Trophoblast cell (in vitro differentiated cells and primary cell): ENCODE data around the gene ZP1.

Experiments
- DNase-seq, 2 donors: peaks; one replicate each; pipeline ENCODE4 v3.0.0-alpha.2; 2016
- H2AFZ ChIP-seq: 2 replicates; pipeline ENCODE4 v1.6.1; 2013; ENCODE audit warnings: low read length, moderate library complexity, mild to moderate bottlenecking; ENCODE audit not compliant: insufficient read depth, poor library complexity
- H2AK5ac ChIP-seq: 2 replicates; pipeline ENCODE4 v1.6.1; 2013; ENCODE audit warnings: mild to moderate bottlenecking, low read length
- H2BK120ac ChIP-seq: 2 replicates; pipeline ENCODE4 v1.6.1; 2013; ENCODE audit warnings: low read length, mild to moderate bottlenecking, moderate library complexity; ENCODE audit not compliant: insufficient read depth, poor library complexity
- H2BK12ac ChIP-seq: 2 replicates; pipeline ENCODE4 v1.6.1; 2013; ENCODE audit warnings: mild to moderate bottlenecking, low read length, moderate library complexity
- H2BK5ac ChIP-seq: 2 replicates; pipeline ENCODE4 v1.6.1; 2013; ENCODE audit warnings: low read length, low read depth, moderate library complexity, mild to moderate bottlenecking; ENCODE audit not compliant: poor library complexity
- H3K14ac ChIP-seq: 2 replicates; pipeline ENCODE4 v1.6.1; 2013; ENCODE audit warnings: mild to moderate bottlenecking, low read length
- H3K18ac ChIP-seq: 2 replicates; pipeline ENCODE4 v1.6.1; 2013; ENCODE audit warnings: mild to moderate bottlenecking, low read length
- H3K23ac ChIP-seq: 2 replicates; pipeline ENCODE4 v1.6.1; 2013; ENCODE audit warnings: low read length
- H3K27ac ChIP-seq: 2 replicates; pipeline ENCODE4 v1.5.1; 2013; ENCODE audit warnings: low read depth, mild to moderate bottlenecking, inconsistent platforms, low read length, moderate library complexity
- H3K27me3 ChIP-seq: 2 replicates; pipeline ENCODE4 v1.6.1; 2013; ENCODE audit warnings: inconsistent platforms, mild to moderate bottlenecking, low read length, moderate library complexity; ENCODE audit not compliant: insufficient read depth
- H3K36me3 ChIP-seq, 2 experiments: 1 replicate in 1 of 2; 2 replicates in 1 of 2; pipeline ENCODE4 v1.6.1; 2013; ENCODE audit warnings: low read length in 2 of 2, mild to moderate bottlenecking in 2 of 2, moderate library complexity in 1 of 2; ENCODE audit not compliant: insufficient read depth in 2 of 2, control insufficient read depth in 1 of 2
- H3K4ac ChIP-seq: 2 replicates; pipeline ENCODE4 v1.6.1; 2013; ENCODE audit warnings: low read depth, mild to moderate bottlenecking, low read length, moderate library complexity
- H3K4me1 ChIP-seq, 2 experiments: 1 replicate in 1 of 2; 2 replicates in 1 of 2; pipeline ENCODE4 v1.6.1; 2013; ENCODE audit warnings: low read length in 2 of 2, mild to moderate bottlenecking in 2 of 2, moderate library complexity in 1 of 2; ENCODE audit not compliant: insufficient read depth in 2 of 2, control insufficient read depth in 1 of 2
- H3K4me2 ChIP-seq: 2 replicates; pipeline ENCODE4 v1.6.1; 2013; ENCODE audit warnings: inconsistent platforms, mild to moderate bottlenecking, low read length, moderate library complexity
- H3K4me3 ChIP-seq: 2 replicates; pipeline ENCODE4 v1.5.1; 2013; ENCODE audit warnings: mild to moderate bottlenecking, low read depth, low read length, inconsistent platforms
- H3K79me1 ChIP-seq: one replicate; pipeline ENCODE4 v1.6.1; 2013; ENCODE audit warnings: low read length
- H3K79me2 ChIP-seq: 2 replicates; pipeline ENCODE4 v1.6.1; 2013; ENCODE audit warnings: low read length, mild to moderate bottlenecking; ENCODE audit not compliant: control insufficient read depth, insufficient read depth, poor library complexity
- H3K9ac ChIP-seq: 2 replicates; pipeline ENCODE4 v1.6.1; 2013; ENCODE audit warnings: mild to moderate bottlenecking, low read length
- H3K9me3 ChIP-seq: 2 replicates; pipeline ENCODE4 v1.6.1; 2013; ENCODE audit warnings: low read depth, mild to moderate bottlenecking, control low read depth, inconsistent platforms, low read length; ENCODE audit not compliant: insufficient read depth
- H4K12ac ChIP-seq: 2 replicates; pipeline ENCODE4 v1.6.1; 2013; ENCODE audit warnings: low read depth, mild to moderate bottlenecking, low read length, moderate library complexity
- H4K8ac ChIP-seq: 2 replicates; pipeline ENCODE4 v1.6.1; 2013; ENCODE audit warnings: low read depth, mild to moderate bottlenecking, low read length, moderate library complexity
- H4K91ac ChIP-seq: one replicate; pipeline ENCODE4 v1.6.1; 2013; ENCODE audit warnings: low read depth, mild to moderate bottlenecking, low read length, moderate library complexity
- WGBS: extraction: QIAGEN DNeasy Blood & Tissue Kit; methylation state at CpG from one replicate; pipeline ENCODE4 v1.1.7; 2013; ENCODE audit warnings: missing lambda C conversion rate; ENCODE audit not compliant: insufficient read length, insufficient coverage; ENCODE audit errors: extremely low coverage; 5-methylcytosine and 5-hydroxymethylcytosine counted together

ZP1 gene

DNA sequence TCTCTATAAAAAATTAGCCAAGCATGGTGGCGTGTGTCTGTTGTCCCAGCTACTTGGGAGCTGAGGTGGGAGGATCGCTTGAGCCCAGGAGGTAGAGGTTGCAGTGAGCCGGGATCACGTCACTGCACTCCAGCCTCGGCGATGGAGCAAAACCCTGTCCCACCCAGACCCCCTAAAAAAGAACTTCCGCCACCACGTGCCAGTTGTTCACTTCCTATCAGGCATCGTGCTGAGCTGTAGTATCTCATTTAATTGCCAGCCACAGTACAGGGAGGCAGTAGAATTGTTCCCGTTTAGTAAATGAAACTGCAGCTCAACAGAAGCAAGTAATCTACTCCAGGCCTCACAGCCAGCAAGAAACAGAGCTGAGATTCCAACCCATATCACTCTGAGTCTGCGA is 53.9 kb downstream of the ZP1 start:
- Histone ChIP-seq H2BK5ac (no peak overlapping the region), H3K23ac (no peak overlapping the region), H4K8ac (no peak overlapping the region), H2BK120ac (no peak overlapping the region), H3K79me2 (peaks cover 10% of the 10 kb centered on the region), H3K14ac (no peak overlapping the region), H4K91ac (no peak overlapping the region), H3K9ac (no peak overlapping the region), H3K4me2 (no peak overlapping the region), H3K9me3 (no peaks in the 10 kb centered on the region), H3K79me1 (peaks cover 10% of the 10 kb centered on the region), H3K4ac (no peak overlapping the region), H2AFZ (no peak overlapping the region), H3K27ac (no peak overlapping the region), H2AK5ac (no peak overlapping the region), H3K27me3 (no peaks in the 10 kb centered on the region), H3K4me3 (no peak overlapping the region), H3K4me1 (peaks cover 14 to 23% of the 10 kb centered on the region in 2 experiments), H4K12ac (no peak overlapping the region), H2BK12ac (no peak overlapping the region), H3K36me3 (peaks cover 29 to 37% of the 10 kb centered on the region in 2 experiments), H3K18ac (no peak overlapping the region)
- DNase-seq = no peak
- WGBS = no CpG with 5 or more reads among the region's 11 CpGs

- H3K79me2 ChIP-seq = peaks cover 10% of the 10 kb centered on the region
- no peaks in the 10 kb centered on the region for H3K27me3 ChIP-seq
- no peak overlapping the region for H2AK5ac ChIP-seq
- H2BK5ac ChIP-seq = no peak overlapping the region
- H4K12ac ChIP-seq = no peak overlapping the region
- peaks cover 14 to 23% of the 10 kb centered on the region in 2 experiments for H3K4me1 ChIP-seq
- no peak overlapping the region for H4K91ac ChIP-seq
- no peak overlapping the region for H3K18ac ChIP-seq
- H3K4me3 ChIP-seq = no peak overlapping the region
- H2AFZ ChIP-seq = no peak overlapping the region
- no peak overlapping the region for H2BK120ac ChIP-seq
- DNase-seq = no peak
- H3K9ac ChIP-seq = no peak overlapping the region
- H3K9me3 ChIP-seq = no peaks in the 10 kb centered on the region
- peaks cover 10% of the 10 kb centered on the region for H3K79me1 ChIP-seq
- H2BK12ac ChIP-seq = no peak overlapping the region
- no peak overlapping the region for H3K14ac ChIP-seq
- H3K36me3 ChIP-seq = peaks cover 33 to 42% of the 10 kb centered on the region in 2 experiments
- no peak overlapping the region for H3K4ac ChIP-seq
- H3K27ac ChIP-seq = no peak overlapping the region
- H4K8ac ChIP-seq = no peak overlapping the region
- no CpG with 5 or more reads among the region's 23 CpGs for WGBS
- H3K4me2 ChIP-seq = no peak overlapping the region
- H3K23ac ChIP-seq = no peak overlapping the region
Measured at GRCh38 chr11:60921777-60922335, 54.5 kb downstream of the ZP1 start.

DNA sequence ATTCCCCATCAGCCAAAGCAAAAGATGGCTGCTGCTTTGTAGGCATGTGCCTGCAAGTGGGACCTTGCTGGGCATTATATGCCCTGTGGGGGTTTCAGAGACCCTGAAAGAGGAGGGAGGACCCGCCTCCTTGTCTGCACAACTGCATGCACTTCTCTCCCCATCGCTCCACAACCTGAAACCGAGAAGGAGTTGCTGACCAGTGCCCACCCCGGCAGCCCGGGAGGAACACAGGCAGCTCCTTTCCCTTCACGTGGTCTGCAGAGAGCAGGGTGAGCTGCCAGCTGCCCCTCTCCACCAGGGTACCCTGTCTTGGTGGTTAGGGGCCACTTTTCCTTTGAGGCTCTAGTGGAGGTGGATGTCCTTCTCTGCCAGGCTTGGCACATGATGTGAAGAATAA is 55.6 kb downstream of the ZP1 start:
- Histone ChIP-seq H3K79me1 (peaks cover 10% of the 10 kb centered on the region), H3K18ac (no peak overlapping the region), H3K4me1 (peaks cover 14 to 23% of the 10 kb centered on the region in 2 experiments), H4K91ac (no peak overlapping the region), H2BK12ac (no peak overlapping the region), H4K8ac (no peak overlapping the region), H3K4me2 (no peak overlapping the region), H2AFZ (no peak overlapping the region), H3K9me3 (no peaks in the 10 kb centered on the region), H3K4me3 (no peak overlapping the region), H3K27ac (no peak overlapping the region), H3K9ac (no peak overlapping the region), H3K4ac (no peak overlapping the region), H3K23ac (no peak overlapping the region), H2BK120ac (no peak overlapping the region), H3K27me3 (no peaks in the 10 kb centered on the region), H3K79me2 (peaks cover 10% of the 10 kb centered on the region), H2BK5ac (no peak overlapping the region), H2AK5ac (no peak overlapping the region), H4K12ac (no peak overlapping the region), H3K36me3 (peaks cover 43 to 52% of the 10 kb centered on the region in 2 experiments), H3K14ac (no peak overlapping the region)
- DNase-seq = no peak
- WGBS = no CpG with 5 or more reads among the region's 6 CpGs

GRCh38 chr11:60923326-60923725 is 56.0 kb downstream of the ZP1 start:
- peaks cover 10% of the 10 kb centered on the region for H3K79me1 ChIP-seq
- H3K23ac ChIP-seq = no peak overlapping the region
- no peak overlapping the region for H2BK12ac ChIP-seq
- no peak overlapping the region for H3K9ac ChIP-seq
- no peak overlapping the region for H3K4me3 ChIP-seq
- no peak overlapping the region for H4K91ac ChIP-seq
- no peak overlapping the region for H2BK120ac ChIP-seq
- no peaks in the 10 kb centered on the region for H3K27me3 ChIP-seq
- no peak overlapping the region for H2AFZ ChIP-seq
- H2AK5ac ChIP-seq = no peak overlapping the region
- no peak overlapping the region for H3K27ac ChIP-seq
- peaks cover 45 to 54% of the 10 kb centered on the region in 2 experiments for H3K36me3 ChIP-seq
- DNase-seq = no peak
- no peak overlapping the region for H3K4ac ChIP-seq
- no peak overlapping the region for H3K14ac ChIP-seq
- peaks cover 10% of the 10 kb centered on the region for H3K79me2 ChIP-seq
- H4K12ac ChIP-seq = no peak overlapping the region
- no CpG with 5 or more reads among the region's 5 CpGs for WGBS
- H3K4me2 ChIP-seq = no peak overlapping the region
- peaks cover 14 to 23% of the 10 kb centered on the region in 2 experiments for H3K4me1 ChIP-seq
- no peak overlapping the region for H2BK5ac ChIP-seq
- no peaks in the 10 kb centered on the region for H3K9me3 ChIP-seq
- H4K8ac ChIP-seq = no peak overlapping the region
- no peak overlapping the region for H3K18ac ChIP-seq
